ENCODE data around the gene IER5L. TPM values are rescaled to one million over a fixed set of nuclear protein-coding genes. Genes with fewer than 3 reads are reported as not detected.
"Not testable (repeated sequence)": the region's sequence is repeated elsewhere in the genome, so short reads cannot be mapped to it uniquely, and the experiment has no call there.

IER5L gene
- total and polyA plus RNA-seq, 9 donors = 4.0 to 7.4 (median 6.6) TPM

GRCh38 chr9:129197045-129197444 lies 19.0 kb upstream of the IER5L start:
- H3K36me3 ChIP-seq (ENCODE audit: control insufficient read depth, insufficient read depth, low read length); DNase-seq; H3K27ac ChIP-seq (ENCODE audit: low read length); H3K9me3 ChIP-seq (replicated peaks; ENCODE audit: control insufficient read depth, low read depth, low read length); H3K4me3 ChIP-seq (ENCODE audit: low read length): not testable (repeated sequence)
- Histone ChIP-seq H3K27me3 (ENCODE audit: control insufficient read depth, insufficient read depth, low read length) (peaks cover 11% of the 10 kb centered on the region), H3K4me1 (ENCODE audit: control insufficient read depth, insufficient read depth, low read length) (peaks cover 17% of the 10 kb centered on the region)
- WGBS (ENCODE audit: insufficient coverage) = 84% methylated on average over 4 of the region's 6 CpGs

DNA sequence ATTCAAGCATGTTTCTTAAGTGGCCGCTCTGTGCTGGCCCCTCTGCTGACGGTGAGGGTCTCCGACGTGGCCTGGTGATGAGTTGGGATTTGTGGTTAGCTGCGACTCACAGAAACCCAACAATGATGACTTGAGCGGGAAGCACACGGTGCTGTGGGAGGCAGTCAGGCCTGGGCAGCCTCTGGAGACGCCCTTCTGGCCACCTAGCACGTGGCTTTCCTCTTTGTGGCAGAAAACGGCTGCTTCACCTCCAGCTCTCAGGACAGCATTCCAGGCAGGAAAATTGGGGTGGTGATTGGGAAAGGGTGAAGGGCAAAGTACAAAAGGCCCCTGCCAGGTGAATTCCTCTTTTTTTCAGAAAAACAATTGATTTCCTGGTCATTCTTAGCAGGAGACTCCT lies 17.5 kb upstream of the IER5L start:
- H3K9me3 ChIP-seq (replicated peaks; ENCODE audit: control insufficient read depth, low read depth, low read length) = peaks cover 7% of the 10 kb centered on the region
- 77% methylated on average over 8 of the region's 10 CpGs for WGBS (ENCODE audit: insufficient coverage)
- H3K27ac ChIP-seq (ENCODE audit: low read length) = no peak overlapping the region
- no peak for DNase-seq
- peaks cover 11% of the 10 kb centered on the region for H3K27me3 ChIP-seq (ENCODE audit: control insufficient read depth, insufficient read depth, low read length)
- H3K4me3 ChIP-seq (ENCODE audit: low read length) = no peak overlapping the region
- H3K4me1 ChIP-seq (ENCODE audit: control insufficient read depth, insufficient read depth, low read length) = peaks cover 17% of the 10 kb centered on the region
- no peaks in the 10 kb centered on the region for H3K36me3 ChIP-seq (ENCODE audit: control insufficient read depth, insufficient read depth, low read length)

DNA sequence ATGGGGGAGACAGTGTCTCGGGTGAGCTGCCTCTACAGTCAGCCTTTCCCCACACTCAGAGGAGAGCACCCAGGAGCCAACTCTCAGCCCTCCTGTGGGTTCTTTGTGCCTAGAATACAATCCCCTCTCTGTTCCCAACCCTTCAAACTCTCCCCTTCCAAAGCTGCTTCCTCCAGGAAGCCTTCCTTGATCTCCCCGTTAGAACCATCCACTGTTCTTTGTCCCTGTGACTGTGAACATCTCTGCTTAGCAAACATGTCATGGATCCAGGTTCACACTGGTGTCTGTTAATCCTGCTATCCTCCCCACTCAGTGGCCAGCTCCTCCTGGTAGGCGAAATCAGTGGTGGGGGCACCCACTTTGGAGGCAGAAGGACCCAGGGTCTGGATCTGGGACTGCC lies 16.2 kb upstream of the IER5L start:
- no peaks in the 10 kb centered on the region for H3K36me3 ChIP-seq (ENCODE audit: control insufficient read depth, insufficient read depth, low read length)
- WGBS (ENCODE audit: insufficient coverage) = 54% methylated on average over 2 of the region's 3 CpGs
- no peak overlapping the region for H3K27ac ChIP-seq (ENCODE audit: low read length)
- H3K4me1 ChIP-seq (ENCODE audit: control insufficient read depth, insufficient read depth, low read length) = peaks cover 17% of the 10 kb centered on the region
- H3K9me3 ChIP-seq (replicated peaks; ENCODE audit: control insufficient read depth, low read depth, low read length) = peaks cover 7% of the 10 kb centered on the region
- H3K27me3 ChIP-seq (ENCODE audit: control insufficient read depth, insufficient read depth, low read length) = peaks cover 11% of the 10 kb centered on the region
- H3K4me3 ChIP-seq (ENCODE audit: low read length) = no peak overlapping the region
- no peak for DNase-seq

GRCh38 chr9:129193655-129194054 lies 15.6 kb upstream of the IER5L start:
- Histone ChIP-seq H3K4me3 (ENCODE audit: low read length) (no peak overlapping the region), H3K36me3 (ENCODE audit: control insufficient read depth, insufficient read depth, low read length) (no peaks in the 10 kb centered on the region), H3K27ac (ENCODE audit: low read length) (no peak overlapping the region), H3K9me3 (replicated peaks; ENCODE audit: control insufficient read depth, low read depth, low read length) (peaks cover 7% of the 10 kb centered on the region), H3K27me3 (ENCODE audit: control insufficient read depth, insufficient read depth, low read length) (peaks cover 11% of the 10 kb centered on the region), H3K4me1 (ENCODE audit: control insufficient read depth, insufficient read depth, low read length) (peaks cover 12% of the 10 kb centered on the region)
- WGBS (ENCODE audit: insufficient coverage) = no CpG with 5 or more reads among the region's 7 CpGs
- DNase-seq = no peak

GRCh38 chr9:129191234-129191633 lies 13.2 kb upstream of the IER5L start:
- 92% methylated on average over 3 of the region's 7 CpGs for WGBS (ENCODE audit: insufficient coverage)

GRCh38 chr9:129189971-129190370 lies 11.9 kb upstream of the IER5L start:
- WGBS (ENCODE audit: insufficient coverage) = no CpG with 5 or more reads among the region's 8 CpGs

More at GRCh38 chr9:129191234-129191633, 13.2 kb upstream of the IER5L start:
- Histone ChIP-seq H3K27me3 (ENCODE audit: control insufficient read depth, insufficient read depth, low read length) (peaks cover 11% of the 10 kb centered on the region), H3K4me3 (ENCODE audit: low read length) (no peak overlapping the region), H3K36me3 (ENCODE audit: control insufficient read depth, insufficient read depth, low read length) (no peaks in the 10 kb centered on the region), H3K4me1 (ENCODE audit: control insufficient read depth, insufficient read depth, low read length) (no peaks in the 10 kb centered on the region), H3K27ac (ENCODE audit: low read length) (no peak overlapping the region), H3K9me3 (replicated peaks; ENCODE audit: control insufficient read depth, low read depth, low read length) (peaks cover 11% of the 10 kb centered on the region)
- DNase-seq = no peak

GRCh38 chr9:129187042-129187441 lies 9.0 kb upstream of the IER5L start:
- Histone ChIP-seq H3K27ac (ENCODE audit: low read length) (no peak overlapping the region), H3K27me3 (ENCODE audit: control insufficient read depth, insufficient read depth, low read length) (no peaks in the 10 kb centered on the region), H3K4me3 (ENCODE audit: low read length) (no peak overlapping the region), H3K9me3 (replicated peaks; ENCODE audit: control insufficient read depth, low read depth, low read length) (peaks cover 6% of the 10 kb centered on the region), H3K36me3 (ENCODE audit: control insufficient read depth, insufficient read depth, low read length) (no peaks in the 10 kb centered on the region), H3K4me1 (ENCODE audit: control insufficient read depth, insufficient read depth, low read length) (peaks cover 16% of the 10 kb centered on the region)
- no peak for DNase-seq
- no CpG with 5 or more reads among the region's 1 CpG for whole genome bisulfite sequencing (ENCODE audit: insufficient coverage)

More at GRCh38 chr9:129189971-129190370, 11.9 kb upstream of the IER5L start:
- peaks cover 11% of the 10 kb centered on the region for H3K9me3 ChIP-seq (replicated peaks; ENCODE audit: control insufficient read depth, low read depth, low read length)
- not testable (repeated sequence) for DNase-seq; H3K36me3 ChIP-seq (ENCODE audit: control insufficient read depth, insufficient read depth, low read length); H3K27me3 ChIP-seq (ENCODE audit: control insufficient read depth, insufficient read depth, low read length); H3K4me3 ChIP-seq (ENCODE audit: low read length); H3K4me1 ChIP-seq (ENCODE audit: control insufficient read depth, insufficient read depth, low read length); H3K27ac ChIP-seq (ENCODE audit: low read length)

- H3K4me1 ChIP-seq (ENCODE audit: control insufficient read depth, insufficient read depth, low read length) = peaks cover 25% of the 10 kb centered on the region
- H3K27ac ChIP-seq (ENCODE audit: low read length) = no peak overlapping the region
- H3K36me3 ChIP-seq (ENCODE audit: control insufficient read depth, insufficient read depth, low read length) = no peaks in the 10 kb centered on the region
- peaks cover 5% of the 10 kb centered on the region for H3K9me3 ChIP-seq (replicated peaks; ENCODE audit: control insufficient read depth, low read depth, low read length)
- no peak for DNase-seq
- no peaks in the 10 kb centered on the region for H3K27me3 ChIP-seq (ENCODE audit: control insufficient read depth, insufficient read depth, low read length)
- no peak overlapping the region for H3K4me3 ChIP-seq (ENCODE audit: low read length)
- 63% methylated on average over 7 of the region's 10 CpGs for WGBS (ENCODE audit: insufficient coverage)
Observed at GRCh38 chr9:129185991-129186390, 7.9 kb upstream of the IER5L start.

DNA sequence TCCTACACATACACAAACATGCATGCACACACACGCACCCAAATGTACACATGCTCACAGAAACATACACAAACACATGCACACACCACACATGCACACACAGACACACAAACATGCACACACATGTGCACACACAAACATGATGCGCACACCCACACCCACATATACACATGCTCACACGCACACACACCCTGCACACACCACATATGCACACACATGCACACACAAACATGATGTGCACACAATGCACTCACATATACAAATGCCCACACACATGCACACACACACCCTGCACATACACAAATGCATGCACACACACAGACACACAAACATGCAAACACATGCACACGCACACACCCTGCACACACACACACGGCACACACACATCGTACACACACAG lies 7.3 kb upstream of the IER5L start:
- no peaks in the 10 kb centered on the region for H3K36me3 ChIP-seq (ENCODE audit: control insufficient read depth, insufficient read depth, low read length)
- WGBS (ENCODE audit: insufficient coverage) = 89% methylated on average over 3 of the region's 6 CpGs
- no peak overlapping the region for H3K27ac ChIP-seq (ENCODE audit: low read length)
- no peaks in the 10 kb centered on the region for H3K27me3 ChIP-seq (ENCODE audit: control insufficient read depth, insufficient read depth, low read length)
- peaks cover 30% of the 10 kb centered on the region for H3K4me1 ChIP-seq (ENCODE audit: control insufficient read depth, insufficient read depth, low read length)
- peaks cover 4% of the 10 kb centered on the region for H3K9me3 ChIP-seq (replicated peaks; ENCODE audit: control insufficient read depth, low read depth, low read length)
- no peak for DNase-seq
- H3K4me3 ChIP-seq (ENCODE audit: low read length) = no peak overlapping the region

DNA sequence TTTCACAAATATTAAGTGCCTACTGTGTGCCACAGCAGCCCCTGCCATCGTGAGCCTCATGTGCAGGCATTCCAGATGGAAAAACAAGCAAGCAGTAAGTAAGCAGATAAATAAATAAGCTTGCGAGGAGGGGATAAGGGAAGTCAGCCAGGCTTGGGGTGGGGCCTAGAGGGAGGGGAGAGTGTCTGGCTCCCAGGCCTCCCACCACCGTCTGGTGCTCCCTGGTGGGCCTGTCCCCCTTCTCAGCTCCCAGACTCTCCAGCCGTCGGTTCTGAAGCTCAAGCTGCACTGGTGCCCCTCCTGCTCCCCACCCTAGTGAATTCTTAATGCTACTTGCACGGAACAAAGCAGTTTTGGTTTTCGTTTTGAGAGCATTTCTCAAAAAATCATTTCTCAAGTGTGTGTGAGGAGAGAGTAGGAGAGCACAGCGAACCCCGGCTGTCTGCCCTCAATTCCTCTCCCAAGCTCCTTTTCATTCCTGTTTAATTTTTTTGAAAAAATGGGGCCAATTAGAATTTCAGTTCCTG lies 6.6 kb upstream of the IER5L start:
- Histone ChIP-seq H3K4me3 (ENCODE audit: low read length) (no peak overlapping the region), H3K36me3 (ENCODE audit: control insufficient read depth, insufficient read depth, low read length) (no peaks in the 10 kb centered on the region), H3K4me1 (ENCODE audit: control insufficient read depth, insufficient read depth, low read length) (peaks cover 30% of the 10 kb centered on the region), H3K27me3 (ENCODE audit: control insufficient read depth, insufficient read depth, low read length) (no peaks in the 10 kb centered on the region), H3K27ac (ENCODE audit: low read length) (peak overlapping the region; percentile 69), H3K9me3 (replicated peaks; ENCODE audit: control insufficient read depth, low read depth, low read length) (peaks cover 4% of the 10 kb centered on the region)
- peak; percentile 28 for DNase-seq
- WGBS (ENCODE audit: insufficient coverage) = 12% methylated on average over 3 of the region's 9 CpGs

GRCh38 chr9:129184219-129184524 lies 6.1 kb upstream of the IER5L start:
- DNase-seq = no peak
- H3K27me3 ChIP-seq (ENCODE audit: control insufficient read depth, insufficient read depth, low read length) = peaks cover 2% of the 10 kb centered on the region
- H3K4me1 ChIP-seq (ENCODE audit: control insufficient read depth, insufficient read depth, low read length) = peaks cover 32% of the 10 kb centered on the region
- WGBS (ENCODE audit: insufficient coverage) = 60% methylated on average over 4 of the region's 7 CpGs
- H3K27ac ChIP-seq (ENCODE audit: low read length) = peak overlapping the region; percentile 69
- no peak overlapping the region for H3K4me3 ChIP-seq (ENCODE audit: low read length)
- no peaks in the 10 kb centered on the region for H3K36me3 ChIP-seq (ENCODE audit: control insufficient read depth, insufficient read depth, low read length)
- H3K9me3 ChIP-seq (replicated peaks; ENCODE audit: control insufficient read depth, low read depth, low read length) = peaks cover 4% of the 10 kb centered on the region

Data from muscle of leg (tissue), 11 donors.